Transverse colon (tissue), 4 donors: ENCODE data around the gene STK32C. TPM values are rescaled to one million over a fixed set of nuclear protein-coding genes. Genes with fewer than 3 reads are reported as not detected.
A peak's percentile ranks its signal among the peaks of the same experiment; 100 is the strongest.

ENCODE experiments used
- DNase-seq: peaks from one replicate; pipeline ENCODE4 v3.0.0-alpha.2; 2019
- H3K27ac ChIP-seq, 4 donors: fragments of 200-600 bp; sonication (generic); 2 replicates each; pipeline ENCODE4 v1.5.1; 2016 to 2018; ENCODE audit warnings: inconsistent platforms in 4 of 4
- H3K27me3 ChIP-seq: fragments of 200-600 bp; sonication (generic); 2 replicates; pipeline ENCODE4 v1.5.1; 2017; ENCODE audit warnings: inconsistent platforms
- H3K36me3 ChIP-seq, 4 donors: fragments of 200-600 bp; sonication (generic); 2 replicates each; pipeline ENCODE4 v1.5.1; 2017 to 2019; ENCODE audit warnings: inconsistent platforms in 4 of 4
- H3K4me1 ChIP-seq, 4 donors: fragments of 200-600 bp; sonication (generic); 2 replicates each; pipeline ENCODE4 v1.5.1; 2017 to 2020; ENCODE audit warnings: inconsistent platforms in 4 of 4
- H3K4me3 ChIP-seq, 4 donors: fragments of 200-600 bp; sonication (generic); 1 replicate in 1 of 4; 2 replicates in 3 of 4; pipeline versions ENCODE4 v1.5.1 to v1.6.1; 2017 to 2019; ENCODE audit warnings: inconsistent platforms in 4 of 4
- H3K9me3 ChIP-seq, 2 donors: fragments of 200-600 bp; sonication (generic); 2 replicates each; pipeline ENCODE4 v1.5.1; 2017 to 2019; ENCODE audit warnings: inconsistent platforms in 2 of 2
- EP300 ChIP-seq: sonication (generic); formaldehyde crosslinking; IDR thresholded peaks from one replicate; pipeline ENCODE4 v1.6.1; 2017; ENCODE audit warnings: antibody characterized with exemption, low read depth
- POLR2A ChIP-seq: fragments of 450-650 bp; IDR thresholded peaks from one replicate; pipeline ENCODE4 v1.6.1; 2016; ENCODE audit warnings: antibody characterized with exemption, mild to moderate bottlenecking, moderate library complexity
- POLR2AphosphoS5 ChIP-seq, 3 donors: sonication (generic); formaldehyde crosslinking; IDR thresholded peaks; one replicate each; pipeline ENCODE4 v1.6.1; 2016; ENCODE audit warnings: antibody characterized with exemption in 3 of 3
- WGBS, 2 donors: methylation state at CpG; one replicate each; pipeline ENCODE4 v1.1.5; 2018; ENCODE audit warnings: low coverage in 1 of 2; 5-methylcytosine and 5-hydroxymethylcytosine counted together
- in situ Hi-C, 4 donors: fragments of 200-750 bp; cut with MboI; loops; one replicate each; pipeline versions ENCODE4 v1.15.0 to v1.15.1; 2017; ENCODE audit warnings: low sequenced_read_pairs in 3 of 4, low pct_ligation_motif_present in 1 of 4, low pct_unique_long_range_greater_than_20kb in 1 of 4
- intact Hi-C: fragments of 100-400 bp; cut with DNase I; formaldehyde crosslinking; loops from one replicate; pipeline ENCODE4 v1.15.1; 2023; ENCODE audit warnings: low total_unique reads
- total RNA-seq, 4 donors: library from RNA; depleted of rRNA; stranded (reverse); fragments of >200 nt; gene quantifications; one replicate each; pipeline ENCODE4 v1.1.0, GENCODE V29; 2016
- TF ChIP-seq, protein P1 (sequence below), 5 experiments: fragments of 200-600 bp in 3 of 5; fragments of 450-650 bp in 2 of 5; sonication (generic) in 3 of 5; IDR thresholded peaks; 1 replicate in 2 of 5; 2 replicates in 3 of 5; pipeline ENCODE4 v1.5.1; 2016 to 2017; ENCODE audit warnings: antibody characterized with exemption in 5 of 5, inconsistent platforms in 3 of 5, mild to moderate bottlenecking in 2 of 5, moderate library complexity in 1 of 5

STK32C gene
- total RNA-seq, 4 donors from 2014 or later: 2.2 to 7.8 (median 3.7) TPM; not detected in 1

- peaks cover 13% of the 10 kb centered on the region for H3K27me3 ChIP-seq
- in situ Hi-C loops (no loop called here), intact Hi-C loops (no loop called here)
- no peaks in the 10 kb centered on the region for H3K9me3 ChIP-seq
- H3K36me3 ChIP-seq: no peaks in the 10 kb centered on the region
- H3K27ac ChIP-seq: no peak overlapping the region
- 84% methylated on average over 7 of the region's 7 CpGs; no CpG with 5 or more reads in 1 of the 2 donors for WGBS, 2 donors
- no peak for DNase-seq
- TF ChIP-seq, protein P1, sequence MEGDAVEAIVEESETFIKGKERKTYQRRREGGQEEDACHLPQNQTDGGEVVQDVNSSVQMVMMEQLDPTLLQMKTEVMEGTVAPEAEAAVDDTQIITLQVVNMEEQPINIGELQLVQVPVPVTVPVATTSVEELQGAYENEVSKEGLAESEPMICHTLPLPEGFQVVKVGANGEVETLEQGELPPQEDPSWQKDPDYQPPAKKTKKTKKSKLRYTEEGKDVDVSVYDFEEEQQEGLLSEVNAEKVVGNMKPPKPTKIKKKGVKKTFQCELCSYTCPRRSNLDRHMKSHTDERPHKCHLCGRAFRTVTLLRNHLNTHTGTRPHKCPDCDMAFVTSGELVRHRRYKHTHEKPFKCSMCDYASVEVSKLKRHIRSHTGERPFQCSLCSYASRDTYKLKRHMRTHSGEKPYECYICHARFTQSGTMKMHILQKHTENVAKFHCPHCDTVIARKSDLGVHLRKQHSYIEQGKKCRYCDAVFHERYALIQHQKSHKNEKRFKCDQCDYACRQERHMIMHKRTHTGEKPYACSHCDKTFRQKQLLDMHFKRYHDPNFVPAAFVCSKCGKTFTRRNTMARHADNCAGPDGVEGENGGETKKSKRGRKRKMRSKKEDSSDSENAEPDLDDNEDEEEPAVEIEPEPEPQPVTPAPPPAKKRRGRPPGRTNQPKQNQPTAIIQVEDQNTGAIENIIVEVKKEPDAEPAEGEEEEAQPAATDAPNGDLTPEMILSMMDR (IDR thresholded peaks at IDR 0.05): no peak
- TF ChIP-seq POLR2A (no peak), POLR2AphosphoS5 (IDR thresholded peaks at IDR 0.05) (no peak), EP300 (no peak)
- peaks cover 5 to 20% (median 16%) of the 10 kb centered on the region in 4 donors for H3K4me1 ChIP-seq
- no peak overlapping the region for H3K4me3 ChIP-seq
Observed at GRCh38 chr10:132309879-132310591, 2.3 kb upstream of the STK32C start.

- TF ChIP-seq, protein P1 (IDR thresholded peaks at IDR 0.05): no peak
- TF ChIP-seq POLR2AphosphoS5 (IDR thresholded peaks at IDR 0.05) (no peak), EP300 (no peak), POLR2A (no peak)
- no peaks in the 10 kb centered on the region for H3K36me3 ChIP-seq
- peaks cover 13% of the 10 kb centered on the region for H3K27me3 ChIP-seq
- H3K4me1 ChIP-seq: peaks cover 5 to 20% (median 16%) of the 10 kb centered on the region in 4 donors
- in situ Hi-C loops: no loop called here
- intact Hi-C loops: no loop called here
- H3K4me3 ChIP-seq: no peak overlapping the region
- 69% methylated on average over 12 of the region's 12 CpGs; no CpG with 5 or more reads in 1 of the 2 donors for WGBS, 2 donors
- H3K27ac ChIP-seq: no peak overlapping the region
- no peak for DNase-seq
- H3K9me3 ChIP-seq: no peaks in the 10 kb centered on the region
Observed at GRCh38 chr10:132309471-132309865, 1.7 kb upstream of the STK32C start.

GRCh38 chr10:132308587-132309470 lies 1.1 kb upstream of the STK32C start:
- Histone ChIP-seq H3K27me3 (peaks cover 13% of the 10 kb centered on the region), H3K36me3 (no peaks in the 10 kb centered on the region), H3K9me3 (no peaks in the 10 kb centered on the region), H3K4me3 (peak overlapping the region; percentile 77 to 92 (median 86)), H3K4me1 (peaks cover 5 to 20% (median 16%) of the 10 kb centered on the region in 4 donors), H3K27ac (peak overlapping the region; percentile 85 to 92 (median 88))
- DNase-seq: no peak
- intact Hi-C loops (no loop called here), in situ Hi-C loops (no loop called here)
- 17 to 62% methylated on average over 2 to 24 of the region's 61 CpGs for WGBS, 2 donors
- TF ChIP-seq POLR2A (no peak), EP300 (no peak), POLR2AphosphoS5 (IDR thresholded peaks at IDR 0.05) (no peak)
- TF ChIP-seq, protein P1 (IDR thresholded peaks at IDR 0.05): no peak
